Stimulated activated CD4-positive, alpha-beta T cell treated with anti-CD3 and anti-CD28 coated beads, Interleukin-1b, Interleukin-23, amount 100 ng/mL, for 4 hours (primary cell): ENCODE data around the gene CHRDL1.
"Not testable (repeated sequence)": the region's sequence is repeated elsewhere in the genome, so short reads cannot be mapped to it uniquely, and the experiment has no call there.

ENCODE experiments used
- DNase-seq, 2 donors: peaks; one replicate each; pipeline ENCODE4 v3.0.0-alpha.2; 2020; ENCODE audit warnings: low read depth in 2 of 2

Gene CHRDL1

GRCh38 chrX:110795645-110796406 lies at the start of gene CHRDL1:
CHRDL1 (minus strand) TSS chrX:110795817; CDS start chrX:110792181, 3,636 bp downstream.
- no peak for DNase-seq

GRCh38 chrX:110836982-110837381 lies 41.4 kb upstream of the CHRDL1 start:
- no peak for DNase-seq

GRCh38 chrX:110836451-110836850 lies 40.8 kb upstream of the CHRDL1 start:
- no peak for DNase-seq

- DNase-seq: no peak
Observed at GRCh38 chrX:110836001-110836400, 40.4 kb upstream of the CHRDL1 start.

GRCh38 chrX:110825972-110826371 lies 30.4 kb upstream of the CHRDL1 start:
- no peak for DNase-seq

- not testable (repeated sequence) for DNase-seq
Observed at GRCh38 chrX:110816543-110816942, 20.9 kb upstream of the CHRDL1 start.

GRCh38 chrX:110806145-110806544 lies 10.5 kb upstream of the CHRDL1 start:
- no peak for DNase-seq

- DNase-seq: no peak
Observed at GRCh38 chrX:110805303-110805702, 9.7 kb upstream of the CHRDL1 start.

- DNase-seq: no peak
Observed at GRCh38 chrX:110804446-110804845, 8.8 kb upstream of the CHRDL1 start.

- no peak for DNase-seq
Observed at GRCh38 chrX:110803506-110803905, 7.9 kb upstream of the CHRDL1 start.

GRCh38 chrX:110796407-110796697 lies 735 bp upstream of the CHRDL1 start:
- no peak for DNase-seq

- DNase-seq: no peak
Observed at GRCh38 chrX:110794601-110795000, 1.0 kb downstream of the CHRDL1 start.

- DNase-seq: no peak
Observed at GRCh38 chrX:110791071-110791470, 4.5 kb downstream of the CHRDL1 start.

- DNase-seq: no peak
Observed at GRCh38 chrX:110786486-110786885, 9.1 kb downstream of the CHRDL1 start.

GRCh38 chrX:110759785-110760184 lies 35.8 kb downstream of the CHRDL1 start:
- DNase-seq: no peak

- DNase-seq: no peak
Observed at GRCh38 chrX:110758781-110759422, 36.7 kb downstream of the CHRDL1 start.

- DNase-seq: no peak
Observed at GRCh38 chrX:110755611-110756010, 40.0 kb downstream of the CHRDL1 start.

- no peak for DNase-seq
Observed at GRCh38 chrX:110755061-110755460, 40.6 kb downstream of the CHRDL1 start.

GRCh38 chrX:110750526-110751189 lies 45.0 kb downstream of the CHRDL1 start:
- no peak for DNase-seq

GRCh38 chrX:110748256-110748806 lies 47.3 kb downstream of the CHRDL1 start:
- DNase-seq: no peak

- DNase-seq: no peak
Observed at GRCh38 chrX:110746014-110746413, 49.6 kb downstream of the CHRDL1 start.

- no peak for DNase-seq
Observed at GRCh38 chrX:110745288-110745687, 50.3 kb downstream of the CHRDL1 start.
